ENCODE measurements around the gene RGS3.

The RGS3 gene

DNA sequence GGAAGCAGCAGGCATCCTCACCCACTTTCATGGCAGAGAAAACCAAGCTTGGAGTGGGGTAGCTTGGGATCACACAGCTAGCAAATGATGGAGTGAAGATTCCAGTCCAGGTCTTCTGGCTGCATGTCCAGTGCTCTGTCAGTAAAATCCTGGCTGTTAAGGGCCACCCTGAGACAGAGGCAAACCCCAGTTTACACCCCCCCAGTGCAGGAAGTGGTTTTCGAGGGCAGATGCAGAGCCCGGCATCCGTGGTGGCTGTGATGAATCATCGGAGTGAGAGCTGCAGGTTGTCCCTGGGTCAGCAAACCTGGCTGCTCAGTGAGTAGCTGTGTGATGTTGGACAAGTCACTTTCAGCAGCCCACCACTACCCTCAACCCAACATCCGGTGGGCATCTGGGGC lies 115.4 kb downstream of the RGS3 start:
- peak overlapping the region; percentile 91 for H3K27ac ChIP-seq

DNA sequence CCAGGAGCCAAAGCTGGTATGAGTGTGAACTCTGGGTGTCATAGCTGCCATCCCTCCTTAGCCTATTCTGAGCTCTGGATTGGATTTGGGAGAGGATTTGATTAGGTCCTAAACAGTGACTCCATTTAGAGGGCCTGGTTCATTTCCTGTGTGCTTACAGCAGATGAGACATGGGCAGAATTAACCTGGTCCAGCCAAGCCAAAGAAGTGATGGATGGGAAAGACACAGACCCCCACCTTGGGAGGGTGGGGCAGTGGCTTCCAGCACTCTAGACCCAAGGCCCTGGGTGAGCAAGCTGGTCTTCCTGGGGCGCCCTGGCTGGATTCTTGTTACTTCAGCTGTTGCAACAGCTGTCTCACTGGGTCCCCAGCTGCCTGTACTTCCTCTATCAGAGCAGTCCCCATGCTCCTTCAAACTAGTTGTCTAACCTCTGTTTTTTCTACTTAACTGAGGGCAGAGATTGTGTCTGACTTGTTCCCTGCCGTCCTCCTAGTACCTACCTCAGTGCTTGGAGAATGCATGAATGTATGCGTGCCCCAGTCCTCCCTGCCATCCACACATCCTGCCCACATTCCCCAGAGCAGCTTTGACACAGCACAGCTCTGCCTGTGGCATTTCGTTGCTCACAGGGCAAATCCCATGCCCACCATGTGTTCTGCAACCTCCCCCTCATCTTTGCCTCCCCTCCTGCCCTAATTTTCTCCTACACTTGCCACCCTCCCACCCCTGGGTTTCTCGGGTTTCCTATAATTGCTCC lies 115.9 kb downstream of the RGS3 start:
- TF ChIP-seq, protein P1, sequence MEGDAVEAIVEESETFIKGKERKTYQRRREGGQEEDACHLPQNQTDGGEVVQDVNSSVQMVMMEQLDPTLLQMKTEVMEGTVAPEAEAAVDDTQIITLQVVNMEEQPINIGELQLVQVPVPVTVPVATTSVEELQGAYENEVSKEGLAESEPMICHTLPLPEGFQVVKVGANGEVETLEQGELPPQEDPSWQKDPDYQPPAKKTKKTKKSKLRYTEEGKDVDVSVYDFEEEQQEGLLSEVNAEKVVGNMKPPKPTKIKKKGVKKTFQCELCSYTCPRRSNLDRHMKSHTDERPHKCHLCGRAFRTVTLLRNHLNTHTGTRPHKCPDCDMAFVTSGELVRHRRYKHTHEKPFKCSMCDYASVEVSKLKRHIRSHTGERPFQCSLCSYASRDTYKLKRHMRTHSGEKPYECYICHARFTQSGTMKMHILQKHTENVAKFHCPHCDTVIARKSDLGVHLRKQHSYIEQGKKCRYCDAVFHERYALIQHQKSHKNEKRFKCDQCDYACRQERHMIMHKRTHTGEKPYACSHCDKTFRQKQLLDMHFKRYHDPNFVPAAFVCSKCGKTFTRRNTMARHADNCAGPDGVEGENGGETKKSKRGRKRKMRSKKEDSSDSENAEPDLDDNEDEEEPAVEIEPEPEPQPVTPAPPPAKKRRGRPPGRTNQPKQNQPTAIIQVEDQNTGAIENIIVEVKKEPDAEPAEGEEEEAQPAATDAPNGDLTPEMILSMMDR (conservative IDR thresholded peaks at IDR 0.05) = no peak
- TF ChIP-seq ZFX (IDR thresholded peaks at IDR 0.05) = no peak
- peak overlapping the region; percentile 91 for H3K27ac ChIP-seq

More for the DNA sequence above, 115.4 kb downstream of the RGS3 start:
- TF ChIP-seq ZFX (IDR thresholded peaks at IDR 0.05) = no peak
- TF ChIP-seq, protein P1 (conservative IDR thresholded peaks at IDR 0.05) = no peak

DNA sequence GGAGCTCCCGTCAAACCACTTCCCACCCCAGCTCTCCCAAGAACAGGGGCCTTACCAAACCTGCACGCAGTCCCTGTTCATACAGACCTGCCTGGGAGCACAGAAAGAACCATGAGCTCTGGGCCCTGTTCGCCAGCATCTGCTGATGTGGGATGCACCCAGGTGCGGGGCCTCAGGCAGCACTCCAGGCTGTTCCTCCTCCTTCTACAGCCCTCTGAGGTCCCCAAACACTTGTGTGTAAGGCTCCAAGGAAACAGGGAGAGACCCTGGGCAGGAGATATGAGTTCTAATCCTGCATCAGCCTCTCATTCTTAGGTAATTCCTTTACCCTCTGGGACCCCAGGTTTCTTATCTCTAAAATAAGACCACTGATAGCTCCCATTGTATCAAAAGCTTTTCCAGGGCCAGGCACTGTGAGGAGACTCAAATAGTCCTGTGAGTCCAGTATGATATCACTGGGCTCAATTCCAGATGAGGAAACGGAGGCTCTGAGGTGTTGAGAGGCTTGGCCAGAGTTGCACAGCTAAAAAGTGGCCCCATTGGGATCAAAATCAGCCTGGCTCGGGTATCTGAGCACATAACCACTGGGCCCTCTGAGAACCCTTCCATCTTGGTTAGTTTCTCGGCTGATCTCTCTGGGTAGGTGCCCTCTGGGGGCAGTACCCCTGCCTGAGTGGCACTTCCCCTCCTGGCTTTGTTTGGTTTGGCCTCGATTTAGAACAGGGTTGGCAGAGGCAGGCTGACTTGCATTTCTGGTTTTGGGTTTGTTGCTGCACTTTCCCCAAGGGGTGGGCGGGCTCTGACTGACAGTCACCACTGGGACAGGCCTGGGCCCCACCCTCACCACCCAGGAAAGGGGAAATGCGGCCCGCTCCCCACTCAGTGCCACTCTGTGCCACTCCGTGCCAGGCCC lies 116.8 kb downstream of the RGS3 start:
- H3K27ac ChIP-seq = peak overlapping the region; percentile 91
- TF ChIP-seq, protein P1 (conservative IDR thresholded peaks at IDR 0.05) = no peak
- no peak for TF ChIP-seq ZFX (IDR thresholded peaks at IDR 0.05)

DNA sequence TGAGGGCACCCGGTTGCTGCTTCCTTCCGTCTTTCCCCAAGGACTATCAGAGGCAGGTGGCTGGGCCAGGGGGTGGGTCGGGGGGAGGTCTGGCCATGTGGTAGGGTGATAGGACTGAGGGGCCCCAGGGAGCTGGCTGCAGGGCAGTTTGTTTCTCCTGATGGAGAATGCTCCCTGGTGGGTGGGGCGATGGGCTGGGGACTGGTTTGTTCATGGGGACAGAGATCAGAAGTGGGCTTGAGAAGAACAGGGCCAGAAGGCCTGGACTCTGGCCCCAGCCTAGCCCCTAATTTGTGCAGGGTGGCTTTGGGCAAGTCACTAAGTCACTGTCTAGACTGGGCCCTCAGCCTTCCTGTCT lies 117.4 kb downstream of the RGS3 start:
- H3K27ac ChIP-seq = peak overlapping the region; percentile 91
- TF ChIP-seq, protein P1 (conservative IDR thresholded peaks at IDR 0.05) = no peak
- no peak for TF ChIP-seq ZFX (IDR thresholded peaks at IDR 0.05)

DNA sequence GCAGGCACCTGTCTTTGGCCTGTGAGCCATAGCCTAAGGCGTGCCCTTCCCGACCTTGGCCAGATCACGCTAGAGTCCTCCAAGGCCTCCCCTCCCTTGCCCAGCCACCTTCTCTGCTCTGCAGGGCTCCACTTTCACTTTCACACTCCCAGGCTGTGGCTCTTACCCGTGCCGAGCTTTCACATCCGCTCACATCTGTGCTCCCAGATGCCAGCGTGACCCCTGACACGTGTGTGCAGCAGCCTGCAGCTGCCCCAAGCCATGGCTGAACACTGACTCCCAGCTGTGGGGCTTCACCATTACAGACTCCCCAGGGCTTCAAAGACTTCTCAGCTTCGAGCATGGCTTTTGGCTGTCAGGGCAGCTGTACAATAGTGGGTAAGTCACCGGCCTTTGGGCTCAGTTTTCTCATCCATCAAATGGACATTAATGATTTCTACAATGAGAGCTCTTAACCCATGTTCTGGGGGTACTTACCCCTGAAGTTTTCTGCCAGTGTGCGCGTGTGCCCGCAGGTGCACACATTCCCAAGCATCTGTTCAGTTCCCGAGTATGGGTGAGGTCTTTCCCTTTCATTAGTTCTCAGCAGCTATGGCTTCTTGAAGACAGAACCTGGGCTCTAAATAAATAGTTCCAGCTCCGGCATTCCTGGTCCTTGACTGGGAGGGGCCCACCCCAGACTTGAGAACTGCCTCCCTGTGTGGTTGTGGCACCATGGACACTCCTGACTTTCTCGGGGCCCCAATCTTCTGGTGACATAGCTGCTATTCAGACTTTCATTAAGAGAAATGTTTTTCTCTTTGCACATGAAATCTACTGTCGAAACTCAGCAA lies 118.6 kb downstream of the RGS3 start:
- TF ChIP-seq, protein P1 (conservative IDR thresholded peaks at IDR 0.05) = no peak
- TF ChIP-seq ZFX (IDR thresholded peaks at IDR 0.05) = no peak
- peak overlapping the region; percentile 91 for H3K27ac ChIP-seq

DNA sequence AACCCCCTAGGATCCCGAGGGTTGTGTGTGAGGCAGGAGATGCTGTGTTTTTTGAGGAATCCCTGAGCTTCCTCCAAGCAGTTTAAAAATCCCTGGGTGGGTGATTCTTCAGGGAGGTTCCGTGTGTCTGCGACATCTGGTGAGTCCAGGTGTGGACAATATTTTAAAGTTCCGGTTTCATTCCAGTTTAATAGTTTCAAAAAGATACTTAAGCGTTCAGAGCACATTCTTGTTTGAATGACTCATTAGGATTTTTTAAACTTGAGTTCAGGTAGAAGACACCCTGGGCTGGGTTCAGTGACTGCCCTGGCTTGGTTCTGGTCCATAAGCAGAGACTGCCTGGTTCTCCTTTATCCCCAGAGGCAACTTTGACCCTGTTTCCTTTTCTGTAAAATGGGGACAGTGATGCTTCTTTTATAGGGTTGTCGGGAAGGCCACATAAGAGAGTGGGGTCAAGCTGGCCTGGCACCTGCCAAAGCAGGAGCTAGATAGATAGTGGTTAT lies 119.2 kb downstream of the RGS3 start:
- H3K27ac ChIP-seq = no peak overlapping the region

More for the DNA sequence above, 119.2 kb downstream of the RGS3 start:
- TF ChIP-seq ZFX (IDR thresholded peaks at IDR 0.05) = no peak
- TF ChIP-seq, protein P1 (conservative IDR thresholded peaks at IDR 0.05) = no peak
